Measurements from ENCODE around the gene ARHGAP11A. TPM values are rescaled to one million over a fixed set of nuclear protein-coding genes. Genes with fewer than 3 reads are reported as not detected.

The ARHGAP11A gene
- total and polyA plus RNA-seq, 2 of the 8 experiments (the other 6 are each of a cell fraction or from before 2014, with no cell fraction given): 8.1 to 112 TPM

DNA sequence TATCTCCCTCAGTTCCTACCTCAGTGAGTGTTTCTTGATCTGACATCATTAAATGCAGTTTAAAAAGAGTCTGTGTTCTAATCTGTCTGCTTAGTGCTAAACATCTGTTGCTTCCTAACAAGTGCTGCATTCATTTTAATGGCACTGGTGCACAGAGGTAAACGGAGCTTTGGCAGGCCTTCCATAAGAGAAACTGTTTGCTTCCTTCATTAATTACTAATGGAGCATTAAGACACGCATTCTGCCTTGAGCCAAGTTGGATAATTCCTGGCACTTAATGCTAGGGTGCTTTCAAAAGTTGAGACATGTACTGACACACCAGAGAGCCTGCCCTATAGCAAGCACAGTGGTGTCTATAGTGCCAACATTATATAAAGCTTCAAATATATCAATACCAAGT is 60.9 kb downstream of the ARHGAP11A start (continued):
- no peak for TF ChIP-seq E2F6 (IDR thresholded peaks at IDR 0.05)
- no peak for TF ChIP-seq TBP (IDR thresholded peaks at IDR 0.05; ENCODE audit: low read depth, low read length)
